HG03565 (cell line): ENCODE measurements around the gene SEPTIN3.

ENCODE experiments used
- ATAC-seq: cut with Tn5 transposase; IDR thresholded peaks from one replicate; pipeline ENCODE4 v1.9.1; 2021; ENCODE audit warnings: mild to moderate bottlenecking, moderate library complexity; ENCODE audit not compliant: unreplicated experiment

Gene SEPTIN3, protein sequence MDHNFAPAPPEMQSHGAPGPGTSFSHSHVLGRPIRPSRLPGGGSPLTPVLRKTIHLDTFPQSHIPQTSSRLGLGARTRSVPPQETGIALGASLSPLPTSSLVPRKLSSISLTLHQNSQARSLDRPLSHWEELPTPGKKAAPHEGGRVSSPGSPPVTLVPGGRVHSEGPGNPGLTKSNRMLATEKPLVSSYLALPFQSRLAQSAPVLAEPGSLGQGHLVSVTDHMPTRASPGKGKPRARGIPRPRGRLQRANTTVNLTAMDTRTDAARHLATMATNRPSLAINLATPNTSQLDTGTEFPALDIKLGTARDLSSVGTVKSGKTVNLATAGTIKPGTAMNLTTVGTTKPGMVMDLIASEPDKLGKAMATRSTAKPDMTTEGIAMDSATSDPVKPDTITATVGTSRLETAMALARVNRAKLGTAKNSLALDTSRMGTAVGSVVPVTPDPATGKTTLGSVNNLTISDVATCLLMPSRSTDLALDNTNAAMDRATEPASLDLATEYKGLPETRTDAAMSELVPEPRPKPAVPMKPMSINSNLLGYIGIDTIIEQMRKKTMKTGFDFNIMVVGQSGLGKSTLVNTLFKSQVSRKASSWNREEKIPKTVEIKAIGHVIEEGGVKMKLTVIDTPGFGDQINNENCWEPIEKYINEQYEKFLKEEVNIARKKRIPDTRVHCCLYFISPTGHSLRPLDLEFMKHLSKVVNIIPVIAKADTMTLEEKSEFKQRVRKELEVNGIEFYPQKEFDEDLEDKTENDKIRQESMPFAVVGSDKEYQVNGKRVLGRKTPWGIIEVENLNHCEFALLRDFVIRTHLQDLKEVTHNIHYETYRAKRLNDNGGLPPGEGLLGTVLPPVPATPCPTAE

GRCh38 chr22:41969110-41969646, at the start of gene SEPTIN3:
SEPTIN3 (plus strand) TSS chr22:41969443; CDS start chr22:41971493, 2,050 bp downstream.
- no peak for ATAC-seq

DNA sequence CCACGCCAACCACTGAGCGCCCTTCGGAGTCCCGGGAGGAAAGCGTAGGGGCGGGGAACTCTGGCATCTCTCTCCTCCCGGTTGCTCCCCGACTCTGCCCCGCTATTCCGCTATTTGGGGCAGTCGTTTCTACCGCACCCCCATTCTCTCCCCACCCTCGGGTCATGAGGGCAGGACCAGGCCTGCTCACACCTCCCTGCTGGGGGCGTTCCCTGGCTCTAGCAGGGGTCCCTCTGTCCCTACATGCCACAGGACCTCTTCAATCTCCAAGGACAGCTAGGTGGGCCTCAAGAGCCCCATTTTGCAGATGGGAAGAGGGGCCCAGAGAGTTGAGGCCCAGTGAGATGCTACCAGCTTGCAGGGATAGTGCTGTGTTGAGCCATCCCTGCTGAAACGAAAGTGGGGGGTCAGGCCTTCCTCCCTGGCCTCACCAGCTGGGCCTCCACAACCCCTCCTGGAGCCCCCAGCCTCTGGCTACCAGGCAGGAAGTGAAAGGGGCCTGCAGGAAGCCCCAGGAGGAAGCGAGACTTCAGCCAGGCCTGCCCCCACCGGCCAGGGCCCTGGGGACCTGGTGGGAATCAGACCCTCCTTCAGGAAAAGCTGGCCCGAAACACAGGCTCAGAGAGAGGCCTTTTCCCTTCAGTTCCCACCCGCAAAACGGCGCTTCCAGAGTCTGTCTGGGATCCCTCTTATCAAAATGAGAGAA, 48.8 kb upstream of the SEPTIN3 start:
- ATAC-seq = no peak

DNA sequence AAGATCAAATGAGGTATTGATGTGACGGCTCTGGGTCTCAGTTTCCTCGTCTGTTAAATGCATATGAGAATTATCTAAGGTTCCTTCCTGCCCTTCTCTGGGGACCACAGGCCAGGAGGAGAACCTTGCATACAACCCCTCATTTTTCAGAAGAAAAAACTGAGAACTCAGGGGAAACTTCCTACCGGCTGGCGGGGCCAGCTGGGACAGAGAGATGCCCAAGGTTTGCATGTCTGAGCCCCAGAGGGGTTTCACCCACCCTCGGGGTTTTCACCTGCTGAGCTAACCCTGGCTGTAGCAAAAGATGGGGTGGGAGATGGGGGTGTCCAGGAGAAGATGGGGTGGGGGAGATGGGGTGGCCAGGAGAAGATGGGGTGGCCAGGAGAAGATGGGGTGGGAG, 46.9 kb upstream of the SEPTIN3 start:
- ATAC-seq = no peak

DNA sequence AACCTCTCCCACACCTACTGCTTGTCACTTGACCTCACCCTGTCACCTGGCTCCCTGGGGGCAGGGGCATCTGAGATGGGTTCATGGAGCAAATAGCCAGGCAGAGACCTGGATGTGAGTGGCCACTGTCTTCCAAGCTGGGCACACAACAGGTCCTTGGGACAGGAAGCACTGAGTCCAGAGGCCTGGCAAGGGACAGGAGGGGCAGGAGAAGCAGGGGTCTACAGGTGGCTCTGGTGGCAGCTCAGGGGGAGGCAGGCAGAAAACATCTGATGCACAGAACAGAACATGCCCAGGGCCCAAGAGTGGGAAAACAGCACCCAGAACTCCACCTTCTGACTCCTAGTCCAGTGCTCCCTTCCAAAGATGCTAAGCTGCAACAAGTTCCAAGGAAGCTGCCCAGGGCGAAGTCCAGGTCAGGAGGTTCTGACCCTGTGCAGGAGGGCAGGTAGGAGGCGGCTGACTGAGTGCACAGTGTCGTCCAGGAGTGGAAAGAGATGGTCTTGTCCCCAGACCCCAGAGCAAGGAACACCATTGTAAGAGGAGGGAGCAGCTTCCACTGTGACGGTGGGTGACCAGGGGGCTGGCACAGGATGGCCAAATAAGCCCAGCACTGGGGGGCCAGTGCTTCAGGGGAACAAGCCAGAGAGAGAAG, 46.2 kb upstream of the SEPTIN3 start:
- no peak for ATAC-seq

DNA sequence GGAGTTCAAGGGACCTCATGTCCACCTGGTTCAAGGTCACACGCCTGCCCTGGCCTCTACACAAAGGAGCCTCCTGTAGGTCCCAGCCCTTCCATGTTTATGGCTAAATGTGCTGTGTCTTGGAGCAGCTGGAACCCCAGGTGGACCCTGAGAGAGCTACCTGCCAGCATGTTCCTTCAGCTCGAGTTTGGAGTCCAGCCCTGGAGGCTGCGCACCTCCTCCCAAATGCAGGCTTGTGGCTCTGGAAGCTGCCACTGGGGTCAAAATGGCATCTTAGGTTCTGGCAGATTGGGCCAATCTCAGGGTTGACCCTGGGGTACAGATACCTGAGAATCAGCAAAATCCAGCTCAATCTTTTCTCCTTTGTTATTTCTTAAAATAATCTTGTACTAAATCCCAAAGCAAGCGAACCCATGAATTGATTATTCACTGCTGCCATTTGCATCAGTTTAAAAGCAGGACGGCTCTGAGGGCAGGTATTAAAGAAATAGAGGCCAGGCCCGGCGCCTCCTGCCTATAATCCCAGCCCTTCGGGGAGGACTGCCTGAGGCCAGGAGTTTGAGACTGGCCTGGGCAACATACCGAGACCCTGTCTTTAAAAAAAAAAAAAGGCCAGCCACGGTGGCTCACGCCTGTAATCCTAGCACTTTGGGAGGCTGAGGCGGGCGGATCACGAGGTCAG, 45.5 kb upstream of the SEPTIN3 start:
- ATAC-seq = no peak

- no peak for ATAC-seq
These were observed 43.3 kb upstream of the SEPTIN3 start for GRCh38 chr22:41925783-41926460.

GRCh38 chr22:41927813-41928212, 41.4 kb upstream of the SEPTIN3 start:
- no peak for ATAC-seq

GRCh38 chr22:41928593-41929417, 40.4 kb upstream of the SEPTIN3 start:
- no peak for ATAC-seq

GRCh38 chr22:41929418-41929810, 39.8 kb upstream of the SEPTIN3 start:
- ATAC-seq = no peak

DNA sequence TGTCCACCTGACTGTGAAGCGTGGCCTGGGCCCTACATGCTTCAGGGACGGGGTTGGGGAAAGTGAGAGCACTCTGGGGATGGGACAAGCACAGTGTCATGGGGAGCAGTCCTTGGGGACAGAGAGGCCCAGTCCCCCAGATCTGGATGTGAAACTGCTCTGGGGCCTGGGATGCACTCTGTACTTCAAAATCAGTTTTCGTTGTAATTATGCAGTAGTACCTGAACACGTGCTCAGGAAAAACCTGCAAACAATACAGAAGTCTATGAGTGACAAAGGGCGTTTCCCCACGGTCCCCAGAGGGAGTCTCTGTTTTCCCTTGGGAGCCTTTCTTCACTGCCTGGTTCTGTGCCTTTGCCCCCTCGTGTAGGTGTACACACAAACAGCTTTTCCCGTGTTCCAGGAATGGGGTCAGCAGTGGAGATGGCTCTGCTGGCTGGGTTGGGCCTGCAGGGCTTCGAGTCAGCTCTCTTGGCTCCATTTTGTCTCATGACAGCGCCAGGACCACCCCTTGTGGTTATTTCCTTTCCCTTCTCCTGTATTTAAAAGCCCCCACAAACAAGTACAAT, 37.5 kb upstream of the SEPTIN3 start:
- no peak for ATAC-seq

DNA sequence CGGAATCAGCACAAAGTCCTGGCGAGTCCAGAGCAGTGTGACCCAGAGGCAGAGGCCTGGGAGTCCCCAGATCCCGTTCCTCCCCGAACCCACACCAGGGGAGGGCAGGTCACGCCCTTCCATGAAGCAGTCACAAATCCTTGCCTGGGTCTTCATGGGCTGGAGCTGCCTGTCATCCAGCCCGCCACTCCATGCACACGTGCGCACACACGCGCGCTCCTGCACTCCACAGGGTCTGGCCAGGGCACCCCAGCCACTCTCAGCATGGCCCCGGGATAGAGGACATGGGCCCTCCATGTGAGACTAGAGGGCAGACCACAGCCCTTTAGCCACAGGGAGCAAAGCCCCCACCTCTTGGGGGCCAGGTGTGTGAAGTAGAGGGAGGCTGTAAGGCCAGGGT, 36.9 kb upstream of the SEPTIN3 start:
- ATAC-seq = no peak

DNA sequence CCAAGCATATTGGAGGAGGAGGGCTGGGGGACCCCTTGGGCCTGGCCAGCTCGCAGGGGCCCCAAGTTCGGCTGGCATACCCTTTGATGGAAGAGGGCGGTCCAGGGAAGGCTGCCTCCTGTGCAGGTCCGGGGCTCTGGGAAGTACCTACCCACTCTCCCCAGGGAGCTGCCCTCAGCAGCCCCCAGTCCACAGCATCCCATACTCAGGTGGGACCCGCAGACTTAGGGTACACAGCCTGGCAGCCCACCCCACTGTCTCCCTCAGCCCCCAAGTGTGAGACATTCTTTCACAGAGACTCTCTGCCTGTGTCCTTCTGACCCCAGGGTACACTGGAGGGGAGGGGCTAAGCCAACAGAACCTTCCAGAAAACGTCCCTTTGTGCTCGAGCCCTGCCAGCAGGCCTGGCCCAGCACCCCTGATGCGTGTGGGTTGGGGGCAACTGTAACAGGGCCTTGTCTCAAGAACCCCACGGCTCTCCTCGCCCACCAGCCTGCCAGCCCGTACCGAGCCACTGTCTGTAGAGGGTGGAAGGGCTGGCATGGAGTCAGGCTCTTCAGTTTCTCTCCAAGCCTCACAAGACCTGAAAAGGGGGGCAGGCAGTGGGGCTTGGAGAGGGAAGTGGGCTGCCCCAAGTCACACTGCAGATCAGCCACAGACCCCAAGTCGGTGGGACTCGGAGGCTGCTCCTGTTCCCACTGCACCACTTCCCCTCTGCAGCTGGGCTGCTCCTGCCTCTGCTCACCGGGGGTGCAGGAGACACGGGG, 35.6 kb upstream of the SEPTIN3 start:
- ATAC-seq = no peak

DNA sequence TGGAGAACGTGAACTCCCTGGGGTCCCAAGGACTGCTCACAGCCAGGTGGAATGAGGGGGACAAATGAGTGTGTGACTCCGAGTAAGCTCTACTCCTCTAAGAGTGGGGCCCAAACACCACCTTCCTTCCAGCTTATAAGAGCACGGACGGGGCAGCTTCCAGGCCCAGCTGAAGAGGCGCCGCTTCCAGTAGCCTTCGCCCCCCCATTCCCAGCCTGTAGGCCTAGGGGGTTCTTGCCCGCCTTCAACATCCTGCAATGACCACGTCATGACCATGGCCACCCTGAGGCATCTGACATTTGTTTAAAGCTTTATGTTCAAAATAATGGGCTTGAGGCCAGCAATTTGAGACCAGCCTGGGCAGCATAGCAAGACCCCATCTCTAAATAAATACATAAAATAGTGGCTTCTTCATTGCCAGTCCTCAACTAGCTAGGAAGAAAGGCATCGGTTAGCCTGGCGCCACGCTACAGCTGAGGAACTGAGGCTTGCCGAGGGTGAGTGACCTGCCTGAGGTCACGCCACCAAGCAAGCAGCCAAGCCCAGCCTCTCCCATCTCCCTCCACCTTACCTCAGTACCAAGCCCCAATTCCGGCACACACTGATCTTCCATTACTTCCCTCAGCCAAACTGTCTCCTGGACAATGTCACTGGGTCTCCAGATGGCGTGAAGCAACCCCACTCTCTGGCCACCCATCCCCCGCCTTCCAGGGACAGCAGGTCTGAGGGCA, 34.8 kb upstream of the SEPTIN3 start:
- no peak for ATAC-seq

GRCh38 chr22:41935015-41935351, 34.3 kb upstream of the SEPTIN3 start:
- ATAC-seq = no peak

DNA sequence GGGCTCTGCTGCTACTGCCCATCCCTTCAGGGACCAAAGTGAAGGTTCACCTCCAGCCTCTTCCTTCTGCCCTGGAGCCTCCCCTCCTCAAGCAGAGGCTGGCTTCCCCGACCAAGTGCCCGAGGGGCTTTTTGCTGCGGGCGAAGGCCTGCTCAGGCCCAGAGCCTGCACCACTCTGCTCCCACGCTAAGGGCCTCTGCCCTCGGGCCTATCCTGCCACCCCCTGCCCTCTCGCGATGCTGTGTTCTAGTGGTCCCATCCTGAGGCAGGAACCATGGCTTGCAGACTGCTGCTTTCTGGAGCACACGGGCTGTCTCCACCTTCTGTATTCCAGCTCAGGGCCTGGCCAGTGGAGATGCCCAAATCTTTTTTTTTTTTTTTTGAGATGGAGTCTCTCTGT, 33.7 kb upstream of the SEPTIN3 start:
- no peak for ATAC-seq

GRCh38 chr22:41936894-41937169, 32.4 kb upstream of the SEPTIN3 start:
- ATAC-seq = no peak
